HepG2 (cell line): ENCODE measurements around the gene TMEM87B. TPM values are rescaled to one million over a fixed set of nuclear protein-coding genes. Genes with fewer than 3 reads are reported as not detected.

Experiments
- AGO1 ChIP-seq: fragments of 200-400 bp; formaldehyde crosslinking; IDR thresholded peaks from 2 replicates; pipeline ENCODE4 v1.6.1; 2017; ENCODE audit warnings: mild to moderate bottlenecking, low read depth, low read length, moderate library complexity; ENCODE audit not compliant: poor library complexity, severe bottlenecking
- CBX5 ChIP-seq: sonication (generic); formaldehyde crosslinking; IDR thresholded peaks from 2 replicates; pipeline ENCODE4 v1.4.0; 2020; ENCODE audit warnings: missing genetic modification reagents, borderline replicate concordance
- DRAP1 ChIP-seq: IDR thresholded peaks from 2 replicates; pipeline ENCODE4 v1.6.1; 2016; ENCODE audit warnings: missing genetic modification reagents, missing compliant biosample characterization
- DZIP1 ChIP-seq: sonication (generic); formaldehyde crosslinking; IDR thresholded peaks from 2 replicates; pipeline ENCODE4 v1.5.0; 2020; ENCODE audit warnings: mild to moderate bottlenecking, missing genetic modification reagents
- IKZF4 ChIP-seq: sonication (generic); formaldehyde crosslinking; IDR thresholded peaks from 2 replicates; pipeline ENCODE4 v1.5.1; 2020; ENCODE audit warnings: borderline replicate concordance, mild to moderate bottlenecking, low read depth, missing genetic modification reagents; ENCODE audit errors: not compliant biosample characterization
- KAT8 ChIP-seq: IDR thresholded peaks from 2 replicates; pipeline ENCODE4 v1.6.1; 2016; ENCODE audit warnings: missing genetic modification reagents, missing compliant biosample characterization
- MEIS2 ChIP-seq: sonication (generic); formaldehyde crosslinking; IDR thresholded peaks from 2 replicates; pipeline ENCODE4 v1.9.0; 2021; ENCODE audit warnings: mild to moderate bottlenecking, missing genetic modification reagents
- PRDM10 ChIP-seq: sonication (generic); formaldehyde crosslinking; IDR thresholded peaks from 2 replicates; pipeline ENCODE4 v1.4.0; 2020; ENCODE audit warnings: low read depth, missing genetic modification reagents
- RNF2 ChIP-seq: fragments of 450-650 bp; conservative IDR thresholded peaks from 2 replicates; pipeline ENCODE4 v1.6.1; 2016; ENCODE audit warnings: low read depth
- SKIL ChIP-seq: sonication (generic); formaldehyde crosslinking; IDR thresholded peaks from 2 replicates; pipeline ENCODE4 v1.8.0; 2022; ENCODE audit warnings: missing genetic modification reagents, mild to moderate bottlenecking, moderate library complexity, borderline replicate concordance
- SMYD3 ChIP-seq: sonication (generic); formaldehyde crosslinking; IDR thresholded peaks from 2 replicates; pipeline ENCODE4 v1.8.1; 2023; ENCODE audit warnings: mild to moderate bottlenecking, missing genetic modification reagents
- ZBTB42 ChIP-seq: sonication (generic); formaldehyde crosslinking; IDR thresholded peaks from 2 replicates; pipeline ENCODE4 v1.5.0; 2020; ENCODE audit warnings: mild to moderate bottlenecking, missing genetic modification reagents
- ZNF143 ChIP-seq: sonication (generic); formaldehyde crosslinking; IDR thresholded peaks from 2 replicates; pipeline ENCODE4 v1.4.0; 2020; ENCODE audit warnings: missing genetic modification reagents
- ZNF317 ChIP-seq: sonication (generic); formaldehyde crosslinking; IDR thresholded peaks from 2 replicates; pipeline ENCODE4 v1.5.0; 2020; ENCODE audit warnings: mild to moderate bottlenecking, missing genetic modification reagents
- ZNF546 ChIP-seq: sonication (generic); formaldehyde crosslinking; conservative IDR thresholded peaks from 2 replicates; pipeline ENCODE4 v1.8.1; 2023; ENCODE audit warnings: mild to moderate bottlenecking, missing genetic modification reagents
- ZNF678 ChIP-seq: sonication (generic); formaldehyde crosslinking; IDR thresholded peaks from 2 replicates; pipeline ENCODE4 v1.4.0; 2020; ENCODE audit warnings: mild to moderate bottlenecking, missing genetic modification reagents
- ZNF768 ChIP-seq: sonication (generic); formaldehyde crosslinking; IDR thresholded peaks from 2 replicates; pipeline ENCODE4 v1.4.0; 2020; ENCODE audit warnings: missing genetic modification reagents
- ZNF841 ChIP-seq: sonication (generic); formaldehyde crosslinking; IDR thresholded peaks from 2 replicates; pipeline ENCODE4 v1.8.1; 2023; ENCODE audit warnings: missing genetic modification reagents, borderline replicate concordance
- polyA plus RNA-seq, 8 experiments: library from polyadenylated mRNA; depleted of rRNA in 3 of 8; stranded (reverse) in 7 of 8; unstranded in 1 of 8; fragments of >200 nt; fragmentation: Illumina TruSeq in 4 of 8; extraction: Trizol in 4 of 8; gene quantifications; 2 replicates each; pipeline versions ENCODE4 v1.2.1 to v1.2.3, GENCODE V29; 2011 to 2016; ENCODE audit warnings: low read depth in 4 of 8, missing spikeins in 1 of 8, mixed read lengths in 1 of 8; ENCODE audit not compliant: insufficient read depth in 1 of 8
- total RNA-seq, 5 experiments: library from RNA; depleted of rRNA; stranded (reverse); fragments of >200 nt; fragmentation: Illumina TruSeq; extraction: Trizol; gene quantifications; 2 replicates each; pipeline ENCODE4 v1.2.3, GENCODE V29; 2016; ENCODE audit warnings: low read depth in 1 of 5

TMEM87B gene
- total and polyA plus RNA-seq, 2 of the 13 experiments (the other 11 are each of a cell fraction or from before 2014, with no cell fraction given), result 15.1 to 16.2 TPM

- TF ChIP-seq MEIS2 (CRISPR knock-in tag), result peak; percentile 73; the same call in 1 of the 2 replicates
- TF ChIP-seq CBX5 (CRISPR knock-in tag), result no peak; the same call in none of the 2 replicates
- no peak for TF ChIP-seq SKIL (CRISPR knock-in tag)
- TF ChIP-seq DZIP1 (CRISPR knock-in tag), result no peak
- peak; percentile 9; the same call in 1 of the 2 replicates for TF ChIP-seq PRDM10
- peak; percentile 55 for TF ChIP-seq AGO1
- TF ChIP-seq ZNF841 (CRISPR knock-in tag), result no peak
- no peak for TF ChIP-seq ZNF546
- peak; percentile 29 for TF ChIP-seq ZNF768 (CRISPR knock-in tag)
- TF ChIP-seq ZBTB42 (CRISPR knock-in tag), result no peak
- no peak for TF ChIP-seq IKZF4 (CRISPR knock-in tag)
- TF ChIP-seq RNF2, result no peak
- TF ChIP-seq DRAP1 (CRISPR knock-in tag), result peak; percentile 77
- TF ChIP-seq ZNF143 (CRISPR knock-in tag), result no peak
- TF ChIP-seq KAT8, result peak; percentile 50; the same call in 1 of the 2 replicates
- no peak for TF ChIP-seq SMYD3
- no peak for TF ChIP-seq ZNF678 (CRISPR knock-in tag)
- no peak; the same call in 1 of the 2 replicates for TF ChIP-seq ZNF317 (CRISPR knock-in tag)
Measured at GRCh38 chr2:112053917-112054846, 887 bp upstream of the TMEM87B start (continued).
